ENCODE measurements around the gene RANBP1. TPM values are rescaled to one million over a fixed set of nuclear protein-coding genes. Genes with fewer than 3 reads are reported as not detected.
A peak's percentile ranks its signal among the peaks of the same experiment; 100 is the strongest.

The RANBP1 gene
- total RNA-seq, 1 experiment from 2014 or later, result 443 TPM

DNA sequence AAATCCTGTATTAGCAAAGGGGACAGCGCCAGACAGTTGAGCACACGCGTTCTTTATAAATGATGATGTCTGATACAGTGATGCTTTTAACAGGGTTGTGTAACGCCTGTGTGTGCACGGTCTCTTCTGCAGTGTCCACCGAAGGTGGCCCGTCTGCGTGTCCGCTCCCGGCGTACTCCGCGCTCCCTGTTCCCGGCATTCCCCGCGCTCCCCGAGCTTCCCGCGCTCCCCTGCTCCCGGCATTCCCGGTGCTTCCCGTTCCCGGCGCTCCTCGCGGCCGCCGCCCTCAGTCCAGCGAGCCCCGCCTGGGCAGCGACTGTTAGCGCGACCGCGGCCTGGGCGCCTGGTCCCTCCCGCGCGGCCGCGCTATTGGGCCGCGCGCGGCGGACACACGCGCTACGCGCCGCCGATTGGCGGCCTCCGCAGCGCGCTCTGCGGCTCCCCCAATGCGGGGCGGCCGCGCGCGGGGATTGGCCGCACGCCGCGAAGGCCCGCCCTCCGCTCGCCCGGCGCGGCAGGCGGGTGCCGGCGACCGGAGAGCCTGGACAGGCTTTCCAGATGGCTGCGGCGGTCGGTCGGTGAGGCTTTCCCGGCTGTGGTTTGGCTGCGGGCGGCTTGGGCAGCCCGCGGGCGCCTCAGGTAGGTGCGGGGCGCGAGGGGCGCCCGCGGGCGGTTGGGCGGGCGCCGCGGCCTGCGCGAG lies 36.0 kb upstream of the RANBP1 start, which contains the start of gene DGCR8:
Gene DGCR8, plus strand, starts transcription at position 497 of the 700 bp plus-strand sequence. CDS start 5,723 bp downstream, outside the sequence.
- Mint-ChIP-seq H3K4me1 (peaks cover 38% of the 10 kb centered on the region), H3K4me3 (peak within 1 kb of the TSS; percentile 91), H3K27ac (peak within 1 kb of the TSS; percentile 90), H3K27me3 (ENCODE audit: low read depth) (no peaks in the 10 kb centered on the region; the same call in 1 of the 2 replicates), H3K9me3 (no peaks in the 10 kb centered on the region), H3K36me3 (no peaks in the 10 kb centered on the region)
- ATAC-seq (peak; percentile 92), DNase-seq (ENCODE audit: low spot score) (peak; percentile 89)
- CTCF ChIA-PET, result interaction anchor here (0.5 to 1.0 kb wide), 6 partner anchors 37 to 126 kb away, joined by 4 to 7 read pairs (median 5); partner anchors contain the start of gene TRMT2A
- POLR2A ChIA-PET, result interaction anchor here (0.6 to 1.5 kb wide), 2 partner anchors 64 to 94 kb away, joined by 3 to 6 read pairs; no protein-coding TSS in a partner anchor
- TF ChIP-seq ZNF396 (CRISPR knock-in tag; IDR thresholded peaks at IDR 0.05; ENCODE audit: borderline replicate concordance) (no peak), TEAD1 (CRISPR knock-in tag; IDR thresholded peaks at IDR 0.05) (peak; percentile 65), NFATC4 (CRISPR knock-in tag; IDR thresholded peaks at IDR 0.05) (no peak), ETV6 (CRISPR knock-in tag; IDR thresholded peaks at IDR 0.05) (peak; percentile 53), ZNF138 (CRISPR knock-in tag; conservative IDR thresholded peaks at IDR 0.05) (no peak), HMGA2 (CRISPR knock-in tag; IDR thresholded peaks at IDR 0.05) (no peak), SMAD3 (CRISPR knock-in tag; IDR thresholded peaks at IDR 0.05; ENCODE audit: borderline replicate concordance) (no peak), GABPB1 (CRISPR knock-in tag; IDR thresholded peaks at IDR 0.05) (peak; percentile 77), CREM (CRISPR knock-in tag; IDR thresholded peaks at IDR 0.05) (peak; percentile 64), ZNF671 (CRISPR knock-in tag; IDR thresholded peaks at IDR 0.05) (no peak), NR2C2 (CRISPR knock-in tag; IDR thresholded peaks at IDR 0.05) (no peak), FOXP1 (CRISPR knock-in tag; IDR thresholded peaks at IDR 0.05; ENCODE audit: borderline replicate concordance) (peak; percentile 64; the same call in 1 of the 2 replicates), JUN (CRISPR knock-in tag; IDR thresholded peaks at IDR 0.05) (no peak), ZNF423 (CRISPR knock-in tag; IDR thresholded peaks at IDR 0.05) (no peak), ATF1 (CRISPR knock-in tag; IDR thresholded peaks at IDR 0.05) (no peak)
- TF ChIP-seq, protein P1, sequence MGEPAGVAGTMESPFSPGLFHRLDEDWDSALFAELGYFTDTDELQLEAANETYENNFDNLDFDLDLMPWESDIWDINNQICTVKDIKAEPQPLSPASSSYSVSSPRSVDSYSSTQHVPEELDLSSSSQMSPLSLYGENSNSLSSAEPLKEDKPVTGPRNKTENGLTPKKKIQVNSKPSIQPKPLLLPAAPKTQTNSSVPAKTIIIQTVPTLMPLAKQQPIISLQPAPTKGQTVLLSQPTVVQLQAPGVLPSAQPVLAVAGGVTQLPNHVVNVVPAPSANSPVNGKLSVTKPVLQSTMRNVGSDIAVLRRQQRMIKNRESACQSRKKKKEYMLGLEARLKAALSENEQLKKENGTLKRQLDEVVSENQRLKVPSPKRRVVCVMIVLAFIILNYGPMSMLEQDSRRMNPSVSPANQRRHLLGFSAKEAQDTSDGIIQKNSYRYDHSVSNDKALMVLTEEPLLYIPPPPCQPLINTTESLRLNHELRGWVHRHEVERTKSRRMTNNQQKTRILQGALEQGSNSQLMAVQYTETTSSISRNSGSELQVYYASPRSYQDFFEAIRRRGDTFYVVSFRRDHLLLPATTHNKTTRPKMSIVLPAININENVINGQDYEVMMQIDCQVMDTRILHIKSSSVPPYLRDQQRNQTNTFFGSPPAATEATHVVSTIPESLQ (CRISPR knock-in tag; IDR thresholded peaks at IDR 0.05), result no peak
- TF ChIP-seq, protein P2, sequence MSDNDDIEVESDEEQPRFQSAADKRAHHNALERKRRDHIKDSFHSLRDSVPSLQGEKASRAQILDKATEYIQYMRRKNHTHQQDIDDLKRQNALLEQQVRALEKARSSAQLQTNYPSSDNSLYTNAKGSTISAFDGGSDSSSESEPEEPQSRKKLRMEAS (CRISPR knock-in tag; IDR thresholded peaks at IDR 0.05), result peak; percentile 90
- TF ChIP-seq, protein P3, sequence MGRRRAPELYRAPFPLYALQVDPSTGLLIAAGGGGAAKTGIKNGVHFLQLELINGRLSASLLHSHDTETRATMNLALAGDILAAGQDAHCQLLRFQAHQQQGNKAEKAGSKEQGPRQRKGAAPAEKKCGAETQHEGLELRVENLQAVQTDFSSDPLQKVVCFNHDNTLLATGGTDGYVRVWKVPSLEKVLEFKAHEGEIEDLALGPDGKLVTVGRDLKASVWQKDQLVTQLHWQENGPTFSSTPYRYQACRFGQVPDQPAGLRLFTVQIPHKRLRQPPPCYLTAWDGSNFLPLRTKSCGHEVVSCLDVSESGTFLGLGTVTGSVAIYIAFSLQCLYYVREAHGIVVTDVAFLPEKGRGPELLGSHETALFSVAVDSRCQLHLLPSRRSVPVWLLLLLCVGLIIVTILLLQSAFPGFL (CRISPR knock-in tag; IDR thresholded peaks at IDR 0.05; ENCODE audit: borderline replicate concordance), result 0 out of 2 replicates have a peak, but pooled peaks have one; percentile 43
- TF ChIP-seq, protein P4, sequence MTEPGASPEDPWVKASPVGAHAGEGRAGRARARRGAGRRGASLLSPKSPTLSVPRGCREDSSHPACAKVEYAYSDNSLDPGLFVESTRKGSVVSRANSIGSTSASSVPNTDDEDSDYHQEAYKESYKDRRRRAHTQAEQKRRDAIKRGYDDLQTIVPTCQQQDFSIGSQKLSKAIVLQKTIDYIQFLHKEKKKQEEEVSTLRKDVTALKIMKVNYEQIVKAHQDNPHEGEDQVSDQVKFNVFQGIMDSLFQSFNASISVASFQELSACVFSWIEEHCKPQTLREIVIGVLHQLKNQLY (CRISPR knock-in tag; IDR thresholded peaks at IDR 0.05), result no peak
- TF ChIP-seq, protein P5, sequence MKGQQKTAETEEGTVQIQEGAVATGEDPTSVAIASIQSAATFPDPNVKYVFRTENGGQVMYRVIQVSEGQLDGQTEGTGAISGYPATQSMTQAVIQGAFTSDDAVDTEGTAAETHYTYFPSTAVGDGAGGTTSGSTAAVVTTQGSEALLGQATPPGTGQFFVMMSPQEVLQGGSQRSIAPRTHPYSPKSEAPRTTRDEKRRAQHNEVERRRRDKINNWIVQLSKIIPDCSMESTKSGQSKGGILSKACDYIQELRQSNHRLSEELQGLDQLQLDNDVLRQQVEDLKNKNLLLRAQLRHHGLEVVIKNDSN (CRISPR knock-in tag; IDR thresholded peaks at IDR 0.05), result no peak
- TF ChIP-seq, protein P6, sequence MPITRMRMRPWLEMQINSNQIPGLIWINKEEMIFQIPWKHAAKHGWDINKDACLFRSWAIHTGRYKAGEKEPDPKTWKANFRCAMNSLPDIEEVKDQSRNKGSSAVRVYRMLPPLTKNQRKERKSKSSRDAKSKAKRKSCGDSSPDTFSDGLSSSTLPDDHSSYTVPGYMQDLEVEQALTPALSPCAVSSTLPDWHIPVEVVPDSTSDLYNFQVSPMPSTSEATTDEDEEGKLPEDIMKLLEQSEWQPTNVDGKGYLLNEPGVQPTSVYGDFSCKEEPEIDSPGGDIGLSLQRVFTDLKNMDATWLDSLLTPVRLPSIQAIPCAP (CRISPR knock-in tag; IDR thresholded peaks at IDR 0.05), result no peak
- TF ChIP-seq, protein P7, sequence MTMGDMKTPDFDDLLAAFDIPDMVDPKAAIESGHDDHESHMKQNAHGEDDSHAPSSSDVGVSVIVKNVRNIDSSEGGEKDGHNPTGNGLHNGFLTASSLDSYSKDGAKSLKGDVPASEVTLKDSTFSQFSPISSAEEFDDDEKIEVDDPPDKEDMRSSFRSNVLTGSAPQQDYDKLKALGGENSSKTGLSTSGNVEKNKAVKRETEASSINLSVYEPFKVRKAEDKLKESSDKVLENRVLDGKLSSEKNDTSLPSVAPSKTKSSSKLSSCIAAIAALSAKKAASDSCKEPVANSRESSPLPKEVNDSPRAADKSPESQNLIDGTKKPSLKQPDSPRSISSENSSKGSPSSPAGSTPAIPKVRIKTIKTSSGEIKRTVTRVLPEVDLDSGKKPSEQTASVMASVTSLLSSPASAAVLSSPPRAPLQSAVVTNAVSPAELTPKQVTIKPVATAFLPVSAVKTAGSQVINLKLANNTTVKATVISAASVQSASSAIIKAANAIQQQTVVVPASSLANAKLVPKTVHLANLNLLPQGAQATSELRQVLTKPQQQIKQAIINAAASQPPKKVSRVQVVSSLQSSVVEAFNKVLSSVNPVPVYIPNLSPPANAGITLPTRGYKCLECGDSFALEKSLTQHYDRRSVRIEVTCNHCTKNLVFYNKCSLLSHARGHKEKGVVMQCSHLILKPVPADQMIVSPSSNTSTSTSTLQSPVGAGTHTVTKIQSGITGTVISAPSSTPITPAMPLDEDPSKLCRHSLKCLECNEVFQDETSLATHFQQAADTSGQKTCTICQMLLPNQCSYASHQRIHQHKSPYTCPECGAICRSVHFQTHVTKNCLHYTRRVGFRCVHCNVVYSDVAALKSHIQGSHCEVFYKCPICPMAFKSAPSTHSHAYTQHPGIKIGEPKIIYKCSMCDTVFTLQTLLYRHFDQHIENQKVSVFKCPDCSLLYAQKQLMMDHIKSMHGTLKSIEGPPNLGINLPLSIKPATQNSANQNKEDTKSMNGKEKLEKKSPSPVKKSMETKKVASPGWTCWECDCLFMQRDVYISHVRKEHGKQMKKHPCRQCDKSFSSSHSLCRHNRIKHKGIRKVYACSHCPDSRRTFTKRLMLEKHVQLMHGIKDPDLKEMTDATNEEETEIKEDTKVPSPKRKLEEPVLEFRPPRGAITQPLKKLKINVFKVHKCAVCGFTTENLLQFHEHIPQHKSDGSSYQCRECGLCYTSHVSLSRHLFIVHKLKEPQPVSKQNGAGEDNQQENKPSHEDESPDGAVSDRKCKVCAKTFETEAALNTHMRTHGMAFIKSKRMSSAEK (CRISPR knock-in tag; IDR thresholded peaks at IDR 0.05; ENCODE audit: borderline replicate concordance), result no peak
- TF ChIP-seq, protein P8, sequence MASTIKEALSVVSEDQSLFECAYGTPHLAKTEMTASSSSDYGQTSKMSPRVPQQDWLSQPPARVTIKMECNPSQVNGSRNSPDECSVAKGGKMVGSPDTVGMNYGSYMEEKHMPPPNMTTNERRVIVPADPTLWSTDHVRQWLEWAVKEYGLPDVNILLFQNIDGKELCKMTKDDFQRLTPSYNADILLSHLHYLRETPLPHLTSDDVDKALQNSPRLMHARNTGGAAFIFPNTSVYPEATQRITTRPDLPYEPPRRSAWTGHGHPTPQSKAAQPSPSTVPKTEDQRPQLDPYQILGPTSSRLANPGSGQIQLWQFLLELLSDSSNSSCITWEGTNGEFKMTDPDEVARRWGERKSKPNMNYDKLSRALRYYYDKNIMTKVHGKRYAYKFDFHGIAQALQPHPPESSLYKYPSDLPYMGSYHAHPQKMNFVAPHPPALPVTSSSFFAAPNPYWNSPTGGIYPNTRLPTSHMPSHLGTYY (CRISPR knock-in tag; IDR thresholded peaks at IDR 0.05), result no peak
- TF ChIP-seq, protein P9, sequence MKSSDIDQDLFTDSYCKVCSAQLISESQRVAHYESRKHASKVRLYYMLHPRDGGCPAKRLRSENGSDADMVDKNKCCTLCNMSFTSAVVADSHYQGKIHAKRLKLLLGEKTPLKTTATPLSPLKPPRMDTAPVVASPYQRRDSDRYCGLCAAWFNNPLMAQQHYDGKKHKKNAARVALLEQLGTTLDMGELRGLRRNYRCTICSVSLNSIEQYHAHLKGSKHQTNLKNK (CRISPR knock-in tag; IDR thresholded peaks at IDR 0.05), result no peak
- TF ChIP-seq, protein P10, sequence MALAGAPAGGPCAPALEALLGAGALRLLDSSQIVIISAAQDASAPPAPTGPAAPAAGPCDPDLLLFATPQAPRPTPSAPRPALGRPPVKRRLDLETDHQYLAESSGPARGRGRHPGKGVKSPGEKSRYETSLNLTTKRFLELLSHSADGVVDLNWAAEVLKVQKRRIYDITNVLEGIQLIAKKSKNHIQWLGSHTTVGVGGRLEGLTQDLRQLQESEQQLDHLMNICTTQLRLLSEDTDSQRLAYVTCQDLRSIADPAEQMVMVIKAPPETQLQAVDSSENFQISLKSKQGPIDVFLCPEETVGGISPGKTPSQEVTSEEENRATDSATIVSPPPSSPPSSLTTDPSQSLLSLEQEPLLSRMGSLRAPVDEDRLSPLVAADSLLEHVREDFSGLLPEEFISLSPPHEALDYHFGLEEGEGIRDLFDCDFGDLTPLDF (CRISPR knock-in tag; IDR thresholded peaks at IDR 0.05), result peak; percentile 91; the same call in 1 of the 2 replicates
